Sigmoid colon (tissue), 4 donors: ENCODE data around the gene SRRM3.
"Not testable (repeated sequence)": the region's sequence is repeated elsewhere in the genome, so short reads cannot be mapped to it uniquely, and the experiment has no call there.

Experiments
- POLR2AphosphoS5 ChIP-seq, 4 donors: sonication (generic); formaldehyde crosslinking; IDR thresholded peaks; one replicate each; pipeline ENCODE4 v1.6.1; 2017; ENCODE audit warnings: antibody characterized with exemption in 4 of 4
- TF ChIP-seq, protein P1 (sequence below), 4 experiments: fragments of 450-650 bp in 3 of 4; fragments of 200-600 bp in 1 of 4; IDR thresholded peaks; one replicate each; pipeline ENCODE4 v1.5.1; 2016 to 2019; ENCODE audit warnings: antibody characterized with exemption in 4 of 4, mild to moderate bottlenecking in 3 of 4, moderate library complexity in 2 of 4

GRCh38 chr7:76271384-76271783, 69.7 kb downstream of the SRRM3 start:
- TF ChIP-seq, protein P1, sequence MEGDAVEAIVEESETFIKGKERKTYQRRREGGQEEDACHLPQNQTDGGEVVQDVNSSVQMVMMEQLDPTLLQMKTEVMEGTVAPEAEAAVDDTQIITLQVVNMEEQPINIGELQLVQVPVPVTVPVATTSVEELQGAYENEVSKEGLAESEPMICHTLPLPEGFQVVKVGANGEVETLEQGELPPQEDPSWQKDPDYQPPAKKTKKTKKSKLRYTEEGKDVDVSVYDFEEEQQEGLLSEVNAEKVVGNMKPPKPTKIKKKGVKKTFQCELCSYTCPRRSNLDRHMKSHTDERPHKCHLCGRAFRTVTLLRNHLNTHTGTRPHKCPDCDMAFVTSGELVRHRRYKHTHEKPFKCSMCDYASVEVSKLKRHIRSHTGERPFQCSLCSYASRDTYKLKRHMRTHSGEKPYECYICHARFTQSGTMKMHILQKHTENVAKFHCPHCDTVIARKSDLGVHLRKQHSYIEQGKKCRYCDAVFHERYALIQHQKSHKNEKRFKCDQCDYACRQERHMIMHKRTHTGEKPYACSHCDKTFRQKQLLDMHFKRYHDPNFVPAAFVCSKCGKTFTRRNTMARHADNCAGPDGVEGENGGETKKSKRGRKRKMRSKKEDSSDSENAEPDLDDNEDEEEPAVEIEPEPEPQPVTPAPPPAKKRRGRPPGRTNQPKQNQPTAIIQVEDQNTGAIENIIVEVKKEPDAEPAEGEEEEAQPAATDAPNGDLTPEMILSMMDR (IDR thresholded peaks at IDR 0.05): not testable (repeated sequence)
- not testable (repeated sequence) for TF ChIP-seq POLR2AphosphoS5 (IDR thresholded peaks at IDR 0.05)
